Measurements from ENCODE around the gene EHMT1.

Gene EHMT1

DNA sequence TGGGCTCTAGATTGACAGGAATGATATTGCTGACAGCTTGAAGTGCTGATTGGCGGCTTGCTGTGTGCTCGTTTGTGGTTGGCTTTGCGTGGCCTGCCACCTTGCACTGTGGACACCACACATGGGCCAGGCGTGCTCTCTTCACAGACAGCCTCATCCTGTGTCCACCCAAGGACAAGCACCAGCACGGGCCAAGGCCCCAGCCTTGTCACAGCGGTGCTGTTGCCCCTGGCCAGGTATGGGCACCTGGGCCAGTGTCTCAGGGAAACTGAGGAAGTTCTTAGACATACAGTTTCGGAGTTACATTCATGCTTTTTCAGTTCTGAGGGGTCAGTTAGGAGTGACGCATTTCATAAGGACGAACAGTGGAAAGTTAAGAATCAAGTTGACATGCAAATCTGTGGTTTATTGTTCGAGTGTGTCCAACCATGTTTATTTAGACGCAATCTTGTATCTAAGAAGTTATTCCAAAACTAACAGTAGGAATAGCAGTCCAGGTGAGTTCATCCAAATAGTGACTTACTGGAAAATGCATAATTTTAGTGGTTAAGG is 125.9 kb downstream of the EHMT1 start:
- DNase-seq: no peak

DNA sequence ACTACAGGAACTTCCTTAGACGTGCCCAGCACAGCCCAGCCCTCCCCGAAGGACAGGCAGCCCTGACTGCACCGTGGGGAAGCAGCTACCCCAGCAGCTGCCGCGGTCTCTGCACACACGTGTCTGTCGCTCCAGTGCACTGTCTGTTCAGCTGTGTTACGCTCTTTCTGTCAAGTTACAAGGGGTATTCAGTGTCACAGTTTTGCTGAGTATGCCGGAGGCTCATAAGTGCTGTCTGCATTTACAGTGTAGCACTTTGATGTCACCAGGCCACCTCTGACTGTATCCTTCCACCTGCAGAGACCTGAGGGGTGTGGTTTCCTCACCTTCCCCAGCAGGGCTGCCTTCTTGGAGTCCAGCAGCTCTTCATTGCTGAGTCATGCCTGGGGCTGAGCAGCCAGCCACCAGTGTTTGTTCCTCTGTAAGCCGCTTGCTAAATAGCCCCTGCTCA is 126.8 kb downstream of the EHMT1 start:
- DNase-seq: no peak

GRCh38 chr9:137748311-137748710 is 129.5 kb downstream of the EHMT1 start:
- no peak for DNase-seq

- DNase-seq: no peak
These were observed 129.9 kb downstream of the EHMT1 start for GRCh38 chr9:137748741-137749140.

DNA sequence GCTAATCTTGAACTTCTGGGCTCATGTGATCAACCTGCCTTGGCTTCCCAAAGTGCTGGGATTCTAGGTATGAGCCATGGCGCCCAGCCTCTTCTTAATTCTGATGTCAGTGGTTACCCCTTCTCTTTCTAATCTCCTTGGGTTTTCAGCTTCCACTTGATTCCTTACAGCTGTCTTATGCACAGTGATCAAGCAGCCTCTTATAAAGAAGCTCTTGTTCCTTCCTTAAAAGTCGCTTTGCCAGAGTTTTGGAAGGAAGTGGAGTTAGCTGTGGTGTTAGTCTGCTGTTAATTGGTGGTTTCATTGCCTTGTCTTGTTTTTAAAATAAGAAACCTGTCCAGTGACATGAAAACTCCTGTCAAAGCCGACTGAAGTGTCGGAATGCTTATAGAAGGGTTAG is 130.7 kb downstream of the EHMT1 start:
- no peak for DNase-seq

GRCh38 chr9:137750007-137750406 is 131.2 kb downstream of the EHMT1 start:
- no peak for DNase-seq

- no peak for DNase-seq
These were observed 131.8 kb downstream of the EHMT1 start for GRCh38 chr9:137750566-137750965.

GRCh38 chr9:137751616-137752015 is 132.8 kb downstream of the EHMT1 start:
- DNase-seq: no peak

DNA sequence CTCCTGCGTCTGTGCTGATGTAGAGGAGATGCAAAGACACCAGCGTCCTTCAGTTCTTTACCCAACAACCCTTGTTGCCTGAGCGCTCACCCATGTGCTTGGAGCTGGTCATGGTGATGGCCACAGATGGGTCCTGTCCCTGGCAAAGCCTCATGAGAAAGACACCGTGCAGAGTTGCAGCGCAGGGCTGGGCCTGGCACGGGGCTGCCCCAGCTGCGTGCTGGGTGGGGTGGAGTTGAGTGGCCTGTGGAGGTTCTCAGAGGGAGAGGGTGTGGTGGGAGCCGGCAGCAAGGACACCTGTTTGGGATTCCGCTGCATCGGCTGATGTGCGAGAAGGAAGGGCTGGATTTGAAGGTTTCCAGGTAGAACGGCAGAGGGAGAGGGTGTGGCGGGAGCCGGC is 133.6 kb downstream of the EHMT1 start:
- DNase-seq: no peak

DNA sequence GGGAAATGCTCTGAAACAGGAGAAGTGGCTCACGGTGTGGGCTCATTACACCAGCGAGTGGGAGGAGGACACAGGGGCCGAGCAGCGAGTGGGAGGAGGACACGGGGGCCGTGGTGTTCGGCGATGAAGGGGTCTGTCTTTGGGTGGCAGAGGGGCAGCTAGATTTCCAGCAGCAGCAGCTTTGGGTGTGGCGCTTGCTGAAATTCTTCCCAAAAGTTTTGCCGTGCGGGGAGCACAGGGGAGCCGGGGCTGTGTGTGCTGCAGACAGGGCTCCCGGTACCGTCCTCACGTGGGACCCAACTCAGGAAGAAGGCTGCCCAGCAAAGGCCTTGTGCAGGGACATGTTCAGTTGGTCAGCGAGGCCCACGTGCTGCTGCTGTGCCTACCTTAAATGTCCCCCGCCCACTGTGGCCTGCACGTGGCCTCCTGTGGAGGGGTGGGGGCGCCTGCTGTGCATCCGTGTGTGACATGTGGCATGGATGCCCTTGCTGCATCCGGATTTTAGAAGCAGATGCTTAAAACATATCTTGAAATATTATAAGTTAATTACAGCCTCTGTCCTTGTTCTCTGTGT is 134.5 kb downstream of the EHMT1 start:
- no peak for DNase-seq

DNA sequence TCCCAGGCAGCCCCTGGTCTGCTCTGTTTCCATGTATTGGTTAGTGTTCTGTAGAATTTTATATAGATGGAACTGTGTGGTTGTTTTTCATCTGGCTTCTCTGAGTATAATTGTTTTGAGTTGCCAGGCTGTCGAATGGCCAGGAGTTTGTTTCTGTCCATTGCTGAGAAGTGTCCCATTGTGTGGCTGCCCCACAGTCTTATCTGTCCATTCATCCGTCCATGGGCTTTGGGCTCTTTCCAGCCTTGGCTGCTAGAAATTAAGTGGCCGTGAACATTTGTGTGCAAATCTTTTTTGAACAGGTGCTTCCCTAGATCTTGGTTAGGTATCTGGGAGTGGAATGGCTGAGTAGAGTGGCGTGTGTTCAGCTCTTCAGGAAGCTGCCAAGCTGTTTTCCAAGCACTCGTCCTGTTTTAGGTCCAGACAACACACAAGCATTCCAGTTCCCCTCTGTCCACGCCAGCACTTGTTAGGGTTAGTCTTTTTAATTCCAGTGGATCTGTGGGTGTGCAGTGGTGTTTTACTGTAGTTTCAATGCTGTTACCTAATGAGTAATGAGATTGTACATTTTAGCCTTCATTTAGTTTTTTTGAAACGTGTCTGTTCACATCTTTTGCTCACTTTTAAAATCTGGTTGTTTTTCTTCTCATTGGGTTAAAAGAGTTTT is 136.6 kb downstream of the EHMT1 start:
- DNase-seq: no peak

DNA sequence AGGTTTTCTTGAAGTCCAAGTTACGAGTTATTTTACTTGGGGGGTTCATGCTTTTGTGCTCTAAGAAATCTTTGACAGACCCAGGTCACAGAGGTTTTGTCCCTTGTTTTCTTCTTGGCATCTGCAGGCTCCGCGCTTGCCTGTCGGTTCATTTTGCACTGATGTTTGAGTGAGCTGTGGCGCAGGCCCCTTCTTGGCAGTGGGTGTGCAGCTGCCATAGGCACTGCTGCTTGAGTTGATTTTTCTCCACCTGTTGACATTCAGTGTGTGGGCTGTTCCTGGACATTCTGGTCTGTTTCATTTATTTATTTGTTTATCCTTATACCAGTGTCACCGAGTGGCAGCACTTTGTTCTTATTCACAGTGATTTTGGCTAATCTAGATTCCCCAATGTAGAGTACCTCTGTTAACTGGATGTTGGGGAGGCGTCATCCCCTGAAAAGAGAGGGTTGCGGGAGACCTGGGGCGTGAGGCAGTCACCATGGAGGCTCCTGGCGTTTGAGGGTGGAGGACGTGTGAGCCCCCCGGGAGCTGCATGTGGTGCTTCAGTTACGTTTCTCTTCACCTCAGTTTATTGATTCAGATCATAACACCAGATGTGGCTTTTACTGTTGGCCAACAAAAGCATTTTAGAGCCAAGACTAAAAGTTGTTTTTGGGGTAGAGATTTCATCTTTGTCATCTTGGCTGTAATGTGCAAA is 137.4 kb downstream of the EHMT1 start:
- DNase-seq: no peak

DNA sequence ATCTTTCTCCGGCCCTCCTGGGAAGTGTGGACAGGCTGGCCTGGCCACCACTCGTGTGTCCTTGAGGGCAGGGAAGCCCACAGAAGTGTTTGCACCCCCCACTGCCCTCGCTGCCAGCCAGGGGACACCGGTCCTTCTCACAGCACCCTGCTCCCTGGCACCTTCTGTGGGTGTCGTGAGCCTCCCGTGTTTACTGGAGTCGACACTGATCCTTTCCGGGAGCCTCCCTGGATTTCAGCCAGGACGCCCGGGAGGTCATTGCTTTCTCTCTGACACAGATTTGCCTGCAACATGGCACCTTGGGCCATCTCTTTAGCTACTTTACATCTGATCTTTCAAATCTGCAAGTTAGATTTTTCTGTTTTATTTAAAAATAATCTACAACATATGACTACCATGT is 138.3 kb downstream of the EHMT1 start:
- DNase-seq: no peak

GRCh38 chr9:137757613-137758029 is 138.8 kb downstream of the EHMT1 start:
- no peak for DNase-seq

GRCh38 chr9:137758067-137758466 is 139.3 kb downstream of the EHMT1 start:
- DNase-seq: no peak

DNA sequence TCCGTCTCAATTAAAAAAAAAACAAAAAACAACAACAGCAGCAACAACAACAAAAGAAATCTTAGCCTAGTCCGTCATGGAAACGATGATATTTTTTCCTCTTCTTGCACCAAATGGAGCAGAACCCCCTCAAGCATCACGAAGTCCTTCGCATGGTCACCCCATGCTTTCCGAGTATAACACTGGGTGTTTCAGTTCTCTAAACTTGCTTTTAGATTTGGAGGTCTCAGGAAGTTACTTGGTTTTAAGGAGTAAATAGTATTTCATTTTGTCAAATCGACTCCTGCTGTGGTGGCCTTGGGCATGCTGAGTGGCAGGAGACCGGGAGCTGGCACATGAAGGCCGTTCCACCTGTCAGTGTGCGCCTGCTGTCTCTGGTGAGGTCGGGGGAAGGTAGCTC is 140.3 kb downstream of the EHMT1 start:
- DNase-seq: no peak

DNA sequence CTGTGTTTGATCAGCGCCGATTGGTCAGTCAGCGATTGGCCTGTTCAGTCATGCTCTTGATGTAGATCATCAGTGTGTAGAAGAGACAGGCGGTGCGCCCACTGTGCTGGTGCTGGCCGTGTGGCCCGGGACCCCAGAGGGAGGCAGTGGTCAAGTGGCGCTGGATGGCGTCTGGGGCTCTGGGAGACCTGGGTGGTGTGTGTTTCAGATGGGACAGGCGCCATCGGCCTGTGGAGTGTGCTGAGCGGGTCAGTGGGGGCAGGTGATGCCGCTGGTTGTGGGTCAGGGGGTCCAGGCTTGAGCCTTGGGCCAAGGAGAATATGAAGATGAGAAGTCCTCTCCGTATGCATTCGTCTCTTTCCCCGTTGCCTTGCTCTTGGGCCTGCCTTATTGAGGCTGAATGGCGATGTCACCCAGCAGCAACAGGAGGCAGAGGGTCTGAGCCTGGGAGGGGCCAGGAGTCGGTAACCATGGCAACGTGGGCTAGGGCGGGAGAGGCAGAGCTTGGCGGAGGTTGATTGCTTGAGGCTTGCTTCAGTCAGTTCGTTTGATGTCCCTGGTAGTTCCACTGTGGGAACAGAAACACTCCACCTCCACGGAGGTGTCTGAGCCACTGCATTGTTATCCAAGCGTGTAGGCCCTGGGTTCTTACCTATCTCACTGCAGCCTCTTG is 141.0 kb downstream of the EHMT1 start:
- DNase-seq: no peak

- no peak for DNase-seq
These were observed 141.6 kb downstream of the EHMT1 start for GRCh38 chr9:137760426-137760825.

DNA sequence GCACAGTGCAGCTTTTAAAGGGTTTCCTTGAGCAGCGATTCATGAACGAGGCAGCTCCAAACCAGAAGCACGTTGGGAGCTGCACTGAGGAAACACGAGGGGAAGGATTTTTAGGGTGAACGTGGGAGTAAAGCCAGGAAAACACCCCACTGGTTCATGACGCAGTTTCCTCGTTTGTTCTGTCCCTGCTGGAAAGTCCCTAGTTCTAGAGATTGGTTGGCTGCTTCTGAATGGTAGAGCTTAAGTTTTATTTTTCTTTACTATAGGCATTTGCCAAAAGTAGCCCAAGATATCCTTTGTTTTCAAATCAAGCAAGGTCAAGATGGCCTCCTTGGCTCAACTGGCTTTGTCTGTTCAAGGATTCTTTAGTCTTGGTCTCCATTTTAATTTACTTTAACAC is 142.2 kb downstream of the EHMT1 start:
- no peak for DNase-seq

GRCh38 chr9:137761793-137762192 is 143.0 kb downstream of the EHMT1 start:
- DNase-seq: no peak

DNA sequence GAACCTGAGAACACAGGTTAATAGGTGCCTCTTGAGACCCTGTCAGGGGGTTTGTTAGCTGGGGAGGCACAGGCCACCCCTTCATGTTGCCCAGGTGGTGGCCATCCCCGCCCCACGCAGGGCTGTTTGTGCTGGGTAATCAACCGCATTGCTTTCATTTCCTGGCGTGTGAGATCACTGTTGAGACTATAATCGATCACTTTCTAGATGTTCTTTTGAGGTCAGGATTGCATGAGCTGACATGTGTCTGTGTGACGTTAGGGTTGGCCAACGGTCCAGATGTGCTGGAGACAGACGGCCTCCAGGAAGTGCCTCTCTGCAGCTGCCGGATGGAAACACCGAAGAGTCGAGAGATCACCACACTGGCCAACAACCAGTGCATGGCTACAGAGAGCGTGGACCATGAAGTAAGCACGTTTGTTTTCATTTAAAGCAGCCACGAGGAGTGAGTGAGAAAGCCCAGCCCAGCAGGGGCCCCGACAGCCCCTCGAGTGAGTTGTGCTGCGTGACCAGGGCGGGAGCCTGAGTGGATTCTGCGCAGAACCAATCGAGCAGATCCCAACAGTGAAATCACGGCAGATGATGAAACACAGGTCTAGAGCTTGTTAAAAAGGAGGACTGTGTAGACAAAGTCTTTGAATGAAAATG is 143.7 kb downstream of the EHMT1 start:
- no peak for DNase-seq

- DNase-seq: no peak
These were observed 144.6 kb downstream of the EHMT1 start for GRCh38 chr9:137763271-137763955.

All from activated naive CD4-positive, alpha-beta T cell (primary cell).